GM23338 (cell line): Measurements from ENCODE around the gene NKAIN2. TPM values are rescaled to one million over a fixed set of nuclear protein-coding genes. Genes with fewer than 3 reads are reported as not detected.

Source experiments
- ATAC-seq: fragments of 200-7000 bp; cut with Tn5 transposase; 3 replicates; pipeline ENCODE4 v1.9.1; 2020
- DNase-seq: peaks from one replicate; pipeline ENCODE4 v3.0.0-alpha.2; 2015; ENCODE audit warnings: low spot score
- H2AFZ ChIP-seq: fragments of 200-600 bp; sonication (generic); 2 replicates; pipeline ENCODE4 v1.8.0; 2016; ENCODE audit warnings: antibody characterized with exemption, mild to moderate bottlenecking, moderate library complexity
- H3F3A ChIP-seq: fragments of 200-600 bp; sonication (generic); replicated peaks from 2 replicates; pipeline ENCODE4 v1.8.0; 2017; ENCODE audit warnings: antibody characterized with exemption, mixed run types, low read depth
- H3K27ac ChIP-seq: fragments of 200-600 bp; sonication (generic); 2 replicates; pipeline ENCODE4 v1.6.1; 2016; ENCODE audit warnings: low read depth
- H3K27me3 ChIP-seq: fragments of 200-600 bp; sonication (generic); 2 replicates; pipeline ENCODE4 v1.8.0; 2016; ENCODE audit warnings: mild to moderate bottlenecking, mixed run types, moderate library complexity; ENCODE audit not compliant: insufficient read depth
- H3K36me3 ChIP-seq: fragments of 200-600 bp; sonication (generic); 2 replicates; pipeline ENCODE4 v1.8.0; 2016; ENCODE audit warnings: mild to moderate bottlenecking; ENCODE audit not compliant: insufficient read depth
- H3K4me1 ChIP-seq: fragments of 200-600 bp; sonication (generic); 2 replicates; pipeline ENCODE4 v1.8.0; 2016; ENCODE audit warnings: mild to moderate bottlenecking, moderate library complexity; ENCODE audit not compliant: insufficient read depth
- H3K4me2 ChIP-seq: fragments of 200-600 bp; sonication (generic); 2 replicates; pipeline ENCODE4 v1.7.1; 2017; ENCODE audit warnings: mixed run types
- H3K4me3 ChIP-seq: fragments of 200-600 bp; sonication (generic); 2 replicates; pipeline ENCODE4 v1.6.1; 2016; ENCODE audit warnings: mixed run types
- H3K79me2 ChIP-seq: fragments of 200-600 bp; sonication (generic); replicated peaks from 2 replicates; pipeline ENCODE4 v1.8.0; 2017; ENCODE audit warnings: mild to moderate bottlenecking; ENCODE audit not compliant: insufficient read depth
- H3K9me2 ChIP-seq: fragments of 200-600 bp; sonication (generic); 2 replicates; pipeline ENCODE4 v1.8.0; 2017; ENCODE audit not compliant: insufficient read depth
- H4K20me1 ChIP-seq: fragments of 200-600 bp; sonication (generic); replicated peaks from 2 replicates; pipeline ENCODE4 v1.8.0; 2017; ENCODE audit warnings: mild to moderate bottlenecking; ENCODE audit not compliant: insufficient read depth
- H3K27ac Mint-ChIP-seq: 2 replicates; pipeline ENCODE4 v1.8.0; 2020; ENCODE audit warnings: inconsistent platforms, mild to moderate bottlenecking, moderate library complexity, mixed read lengths
- H3K27me3 Mint-ChIP-seq: 3 replicates; pipeline ENCODE4 v1.8.0; 2022; ENCODE audit warnings: low read depth, mild to moderate bottlenecking, moderate library complexity, mixed read lengths, inconsistent platforms; ENCODE audit not compliant: insufficient read depth, poor library complexity
- H3K36me3 Mint-ChIP-seq: 3 replicates; pipeline ENCODE4 v1.8.0; 2021; ENCODE audit warnings: low read depth, mild to moderate bottlenecking, inconsistent platforms, moderate library complexity, mixed read lengths
- H3K4me1 Mint-ChIP-seq: 3 replicates; pipeline ENCODE4 v1.8.0; 2020; ENCODE audit warnings: mild to moderate bottlenecking, inconsistent platforms, mixed read lengths
- H3K4me3 Mint-ChIP-seq: 3 replicates; pipeline ENCODE4 v1.8.0; 2021; ENCODE audit warnings: moderate library complexity, mild to moderate bottlenecking, inconsistent platforms, mixed read lengths
- H3K9me3 Mint-ChIP-seq: 3 replicates; pipeline ENCODE4 v1.8.0; 2020; ENCODE audit warnings: moderate library complexity, mild to moderate bottlenecking, inconsistent platforms, mixed read lengths
- EZH2 ChIP-seq: fragments of 200-600 bp; sonication (generic); IDR thresholded peaks from one replicate; pipeline ENCODE4 v1.8.0; 2017; ENCODE audit warnings: antibody characterized with exemption, mild to moderate bottlenecking, low read depth; ENCODE audit not compliant: unreplicated experiment
- NANOG ChIP-seq: IDR thresholded peaks from 2 replicates; pipeline ENCODE4 v1.6.1; 2016; ENCODE audit warnings: antibody characterized with exemption, borderline replicate concordance
- POLR2AphosphoS5 ChIP-seq: IDR thresholded peaks from 2 replicates; pipeline ENCODE4 v1.6.1; 2016; ENCODE audit warnings: antibody characterized with exemption, low read depth
- STAT1 ChIP-seq: IDR thresholded peaks from one replicate; pipeline ENCODE4 v1.6.1; 2016; ENCODE audit warnings: antibody characterized with exemption; ENCODE audit not compliant: unreplicated experiment
- ZNF331 ChIP-seq: fragments of 250-450 bp; sonication (Bioruptor Pico); IDR thresholded peaks from 2 replicates; pipeline ENCODE4 v1.5.0; 2020; ENCODE audit warnings: low read depth, mild to moderate bottlenecking, moderate library complexity
- polyA plus RNA-seq: library from polyadenylated mRNA; unstranded; fragments of >200 nt; fragmentation: Nextera tagmentation; extraction: Ambion mirVana; gene quantifications from 2 replicates; pipeline ENCODE4 v1.2.1, GENCODE V29; 2016
- total RNA-seq: library from RNA; depleted of rRNA; stranded (reverse); fragments of >200 nt; shearing (Covaris generic); gene quantifications from 2 replicates; pipeline ENCODE4 v1.2.3, GENCODE V29; 2014
- TF ChIP-seq, protein P1 (sequence below): fragments of 250-450 bp; sonication (Bioruptor Pico); IDR thresholded peaks from 2 replicates; pipeline ENCODE4 v1.5.0; 2020; ENCODE audit warnings: mild to moderate bottlenecking, moderate library complexity
- TF ChIP-seq, protein P2 (sequence below), 2 experiments: fragments of 200-600 bp in 1 of 2; sonication (generic) in 1 of 2; conservative IDR thresholded peaks; 2 replicates each; pipeline versions ENCODE4 v1.5.1 to v1.6.1; 2016 to 2017; ENCODE audit warnings: antibody characterized with exemption in 2 of 2, low read depth in 2 of 2, mild to moderate bottlenecking in 2 of 2, moderate library complexity in 1 of 2
- TF ChIP-seq, protein P3 (sequence below): IDR thresholded peaks from 2 replicates; pipeline ENCODE4 v1.6.1; 2016; ENCODE audit warnings: antibody characterized with exemption

Gene NKAIN2
- total and polyA plus RNA-seq, 2 experiments from 2014 or later: 0.39 to 1.1 TPM

DNA sequence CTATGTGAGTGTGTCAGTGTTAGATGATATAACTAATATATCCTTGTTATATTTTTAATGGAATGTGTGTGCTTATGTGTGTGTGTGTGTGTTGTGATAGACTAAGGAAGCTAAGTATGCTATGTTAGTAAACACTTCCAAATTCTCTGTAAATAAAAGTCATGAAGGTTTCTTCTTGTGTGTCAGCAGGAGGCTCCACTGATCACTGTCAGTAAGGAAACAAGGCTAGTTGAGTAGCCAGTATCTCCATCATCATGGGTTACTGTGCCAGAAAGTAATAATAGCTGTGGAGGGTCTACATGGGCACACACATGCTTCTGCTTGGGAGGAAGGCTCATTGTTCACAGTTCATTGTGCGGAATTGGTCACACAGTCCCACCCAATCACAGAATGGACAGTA lies 855.8 kb downstream of the NKAIN2 start:
- Histone ChIP-seq H3K27me3 (no peaks in the 10 kb centered on the region), H3K4me3 (no peak overlapping the region), H3K36me3 (no peaks in the 10 kb centered on the region), H2AFZ (no peak overlapping the region), H3K79me2 (no peaks in the 10 kb centered on the region), H3K4me1 (peaks cover 18% of the 10 kb centered on the region), H3K9me2 (no peaks in the 10 kb centered on the region), H3K27ac (no peak overlapping the region), H3F3A (no peaks in the 10 kb centered on the region), H4K20me1 (no peaks in the 10 kb centered on the region), H3K4me2 (no peak overlapping the region)
- Mint-ChIP-seq H3K4me3 (no peak overlapping the region), H3K27me3 (no peaks in the 10 kb centered on the region), H3K36me3 (peaks cover 4% of the 10 kb centered on the region; the same call in 1 of the 3 replicates), H3K27ac (no peak overlapping the region), H3K9me3 (no peaks in the 10 kb centered on the region), H3K4me1 (peaks cover 8% of the 10 kb centered on the region; the same call in 2 of the 3 replicates)
- TF ChIP-seq, protein P1, sequence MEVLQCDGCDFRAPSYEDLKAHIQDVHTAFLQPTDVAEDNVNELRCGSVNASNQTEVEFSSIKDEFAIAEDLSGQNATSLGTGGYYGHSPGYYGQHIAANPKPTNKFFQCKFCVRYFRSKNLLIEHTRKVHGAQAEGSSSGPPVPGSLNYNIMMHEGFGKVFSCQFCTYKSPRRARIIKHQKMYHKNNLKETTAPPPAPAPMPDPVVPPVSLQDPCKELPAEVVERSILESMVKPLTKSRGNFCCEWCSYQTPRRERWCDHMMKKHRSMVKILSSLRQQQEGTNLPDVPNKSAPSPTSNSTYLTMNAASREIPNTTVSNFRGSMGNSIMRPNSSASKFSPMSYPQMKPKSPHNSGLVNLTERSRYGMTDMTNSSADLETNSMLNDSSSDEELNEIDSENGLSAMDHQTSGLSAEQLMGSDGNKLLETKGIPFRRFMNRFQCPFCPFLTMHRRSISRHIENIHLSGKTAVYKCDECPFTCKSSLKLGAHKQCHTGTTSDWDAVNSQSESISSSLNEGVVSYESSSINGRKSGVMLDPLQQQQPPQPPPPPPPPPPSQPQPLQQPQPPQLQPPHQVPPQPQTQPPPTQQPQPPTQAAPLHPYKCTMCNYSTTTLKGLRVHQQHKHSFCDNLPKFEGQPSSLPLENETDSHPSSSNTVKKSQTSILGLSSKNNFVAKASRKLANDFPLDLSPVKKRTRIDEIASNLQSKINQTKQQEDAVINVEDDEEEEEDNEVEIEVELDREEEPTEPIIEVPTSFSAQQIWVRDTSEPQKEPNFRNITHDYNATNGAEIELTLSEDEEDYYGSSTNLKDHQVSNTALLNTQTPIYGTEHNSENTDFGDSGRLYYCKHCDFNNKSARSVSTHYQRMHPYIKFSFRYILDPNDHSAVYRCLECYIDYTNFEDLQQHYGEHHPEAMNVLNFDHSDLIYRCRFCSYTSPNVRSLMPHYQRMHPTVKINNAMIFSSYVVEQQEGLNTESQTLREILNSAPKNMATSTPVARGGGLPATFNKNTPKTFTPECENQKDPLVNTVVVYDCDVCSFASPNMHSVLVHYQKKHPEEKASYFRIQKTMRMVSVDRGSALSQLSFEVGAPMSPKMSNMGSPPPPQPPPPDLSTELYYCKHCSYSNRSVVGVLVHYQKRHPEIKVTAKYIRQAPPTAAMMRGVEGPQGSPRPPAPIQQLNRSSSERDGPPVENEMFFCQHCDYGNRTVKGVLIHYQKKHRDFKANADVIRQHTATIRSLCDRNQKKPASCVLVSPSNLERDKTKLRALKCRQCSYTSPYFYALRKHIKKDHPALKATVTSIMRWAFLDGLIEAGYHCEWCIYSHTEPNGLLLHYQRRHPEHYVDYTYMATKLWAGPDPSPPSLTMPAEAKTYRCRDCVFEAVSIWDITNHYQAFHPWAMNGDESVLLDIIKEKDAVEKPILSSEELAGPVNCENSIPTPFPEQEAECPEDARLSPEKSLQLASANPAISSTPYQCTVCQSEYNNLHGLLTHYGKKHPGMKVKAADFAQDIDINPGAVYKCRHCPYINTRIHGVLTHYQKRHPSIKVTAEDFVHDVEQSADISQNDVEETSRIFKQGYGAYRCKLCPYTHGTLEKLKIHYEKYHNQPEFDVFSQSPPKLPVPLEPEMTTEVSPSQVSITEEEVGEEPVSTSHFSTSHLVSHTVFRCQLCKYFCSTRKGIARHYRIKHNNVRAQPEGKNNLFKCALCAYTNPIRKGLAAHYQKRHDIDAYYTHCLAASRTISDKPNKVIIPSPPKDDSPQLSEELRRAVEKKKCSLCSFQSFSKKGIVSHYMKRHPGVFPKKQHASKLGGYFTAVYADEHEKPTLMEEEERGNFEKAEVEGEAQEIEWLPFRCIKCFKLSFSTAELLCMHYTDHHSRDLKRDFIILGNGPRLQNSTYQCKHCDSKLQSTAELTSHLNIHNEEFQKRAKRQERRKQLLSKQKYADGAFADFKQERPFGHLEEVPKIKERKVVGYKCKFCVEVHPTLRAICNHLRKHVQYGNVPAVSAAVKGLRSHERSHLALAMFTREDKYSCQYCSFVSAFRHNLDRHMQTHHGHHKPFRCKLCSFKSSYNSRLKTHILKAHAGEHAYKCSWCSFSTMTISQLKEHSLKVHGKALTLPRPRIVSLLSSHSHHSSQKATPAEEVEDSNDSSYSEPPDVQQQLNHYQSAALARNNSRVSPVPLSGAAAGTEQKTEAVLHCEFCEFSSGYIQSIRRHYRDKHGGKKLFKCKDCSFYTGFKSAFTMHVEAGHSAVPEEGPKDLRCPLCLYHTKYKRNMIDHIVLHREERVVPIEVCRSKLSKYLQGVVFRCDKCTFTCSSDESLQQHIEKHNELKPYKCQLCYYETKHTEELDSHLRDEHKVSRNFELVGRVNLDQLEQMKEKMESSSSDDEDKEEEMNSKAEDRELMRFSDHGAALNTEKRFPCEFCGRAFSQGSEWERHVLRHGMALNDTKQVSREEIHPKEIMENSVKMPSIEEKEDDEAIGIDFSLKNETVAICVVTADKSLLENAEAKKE (CRISPR knock-in tag): no peak
- TF ChIP-seq, protein P2, sequence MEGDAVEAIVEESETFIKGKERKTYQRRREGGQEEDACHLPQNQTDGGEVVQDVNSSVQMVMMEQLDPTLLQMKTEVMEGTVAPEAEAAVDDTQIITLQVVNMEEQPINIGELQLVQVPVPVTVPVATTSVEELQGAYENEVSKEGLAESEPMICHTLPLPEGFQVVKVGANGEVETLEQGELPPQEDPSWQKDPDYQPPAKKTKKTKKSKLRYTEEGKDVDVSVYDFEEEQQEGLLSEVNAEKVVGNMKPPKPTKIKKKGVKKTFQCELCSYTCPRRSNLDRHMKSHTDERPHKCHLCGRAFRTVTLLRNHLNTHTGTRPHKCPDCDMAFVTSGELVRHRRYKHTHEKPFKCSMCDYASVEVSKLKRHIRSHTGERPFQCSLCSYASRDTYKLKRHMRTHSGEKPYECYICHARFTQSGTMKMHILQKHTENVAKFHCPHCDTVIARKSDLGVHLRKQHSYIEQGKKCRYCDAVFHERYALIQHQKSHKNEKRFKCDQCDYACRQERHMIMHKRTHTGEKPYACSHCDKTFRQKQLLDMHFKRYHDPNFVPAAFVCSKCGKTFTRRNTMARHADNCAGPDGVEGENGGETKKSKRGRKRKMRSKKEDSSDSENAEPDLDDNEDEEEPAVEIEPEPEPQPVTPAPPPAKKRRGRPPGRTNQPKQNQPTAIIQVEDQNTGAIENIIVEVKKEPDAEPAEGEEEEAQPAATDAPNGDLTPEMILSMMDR (conservative IDR thresholded peaks at IDR 0.05; ENCODE audit: low read depth in 2 of 2): peak; percentile 49 to 58
- DNase-seq (peak; percentile 43), ATAC-seq (no peak)

DNA sequence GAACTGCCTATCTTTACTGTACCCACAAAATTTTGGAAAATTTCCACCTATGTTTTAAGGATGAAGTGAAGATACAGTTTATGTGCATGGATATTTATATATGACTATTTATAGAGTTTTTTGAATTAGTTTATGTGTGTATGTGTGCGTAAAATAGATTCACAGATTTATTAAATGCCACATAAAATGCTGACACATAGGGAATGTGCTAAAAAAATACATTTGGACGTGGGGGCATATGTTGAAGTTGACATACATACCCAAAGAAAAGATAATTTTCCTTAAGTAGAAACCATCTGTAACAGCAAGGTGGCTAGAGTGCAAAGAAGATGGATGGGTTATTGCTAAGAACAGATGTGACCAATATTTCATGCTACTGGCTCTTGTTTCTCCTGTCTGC lies 856.5 kb downstream of the NKAIN2 start:
- Histone ChIP-seq H3F3A (no peaks in the 10 kb centered on the region), H4K20me1 (no peaks in the 10 kb centered on the region), H3K4me1 (peaks cover 18% of the 10 kb centered on the region), H3K4me3 (no peak overlapping the region), H3K27ac (no peak overlapping the region), H3K36me3 (no peaks in the 10 kb centered on the region), H3K27me3 (no peaks in the 10 kb centered on the region), H3K79me2 (no peaks in the 10 kb centered on the region), H2AFZ (no peak overlapping the region), H3K4me2 (no peak overlapping the region), H3K9me2 (no peaks in the 10 kb centered on the region)
- DNase-seq (no peak), ATAC-seq (no peak)
- peaks cover 8% of the 10 kb centered on the region; the same call in 2 of the 3 replicates for H3K4me1 Mint-ChIP-seq
- no peak overlapping the region for H3K4me3 Mint-ChIP-seq
- H3K27me3 Mint-ChIP-seq: no peaks in the 10 kb centered on the region
- H3K9me3 Mint-ChIP-seq: no peaks in the 10 kb centered on the region
- peaks cover 4% of the 10 kb centered on the region; the same call in 1 of the 3 replicates for H3K36me3 Mint-ChIP-seq
- H3K27ac Mint-ChIP-seq: no peak overlapping the region
- TF ChIP-seq STAT1: no peak
- TF ChIP-seq EZH2: no peak
- TF ChIP-seq ZNF331 (CRISPR knock-in tag): no peak
- no peak for TF ChIP-seq NANOG
- TF ChIP-seq, protein P3, sequence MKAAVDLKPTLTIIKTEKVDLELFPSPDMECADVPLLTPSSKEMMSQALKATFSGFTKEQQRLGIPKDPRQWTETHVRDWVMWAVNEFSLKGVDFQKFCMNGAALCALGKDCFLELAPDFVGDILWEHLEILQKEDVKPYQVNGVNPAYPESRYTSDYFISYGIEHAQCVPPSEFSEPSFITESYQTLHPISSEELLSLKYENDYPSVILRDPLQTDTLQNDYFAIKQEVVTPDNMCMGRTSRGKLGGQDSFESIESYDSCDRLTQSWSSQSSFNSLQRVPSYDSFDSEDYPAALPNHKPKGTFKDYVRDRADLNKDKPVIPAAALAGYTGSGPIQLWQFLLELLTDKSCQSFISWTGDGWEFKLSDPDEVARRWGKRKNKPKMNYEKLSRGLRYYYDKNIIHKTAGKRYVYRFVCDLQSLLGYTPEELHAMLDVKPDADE: no peak
- no peak for TF ChIP-seq POLR2AphosphoS5
